Coronary artery (tissue), 2 donors: ENCODE measurements around the gene ANAPC15.

ENCODE experiments used
- DNase-seq: peaks from one replicate; pipeline ENCODE4 v3.0.0-alpha.2; 2017; ENCODE audit warnings: low spot score
- H3K27ac ChIP-seq, 2 donors: fragments of 200-600 bp; sonication (generic); one replicate each; pipeline ENCODE4 v1.5.1; 2016 to 2019
- H3K4me3 ChIP-seq: fragments of 200-600 bp; sonication (generic); 2 replicates; pipeline ENCODE4 v1.5.1; 2016; ENCODE audit warnings: mild to moderate bottlenecking, moderate library complexity
- TF ChIP-seq, protein P1 (sequence below): fragments of 200-600 bp; sonication (generic); IDR thresholded peaks from one replicate; pipeline ENCODE4 v1.5.1; 2019; ENCODE audit warnings: antibody characterized with exemption

Gene ANAPC15

DNA sequence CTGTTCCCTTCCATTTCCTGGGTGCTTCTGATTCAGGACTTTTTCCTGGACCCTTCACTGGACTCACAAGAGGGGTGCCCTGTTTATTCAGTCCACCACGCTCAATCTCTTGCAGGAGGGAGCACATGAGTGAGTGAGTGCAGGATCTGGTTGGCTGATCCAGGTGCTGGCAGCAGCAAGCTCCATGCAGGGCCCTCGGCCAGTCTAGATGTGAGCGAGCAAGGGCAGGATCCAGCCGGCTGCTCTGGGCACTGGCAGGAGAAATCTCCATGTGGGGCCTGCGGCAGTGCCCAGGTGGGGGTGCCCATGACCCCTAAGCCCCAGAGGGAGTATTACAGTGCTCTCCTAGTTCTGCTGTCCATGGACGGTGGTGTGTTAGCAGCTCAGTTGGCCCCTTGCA is 11.6 kb upstream of the ANAPC15 start:
- no peak overlapping the region for H3K27ac ChIP-seq
- TF ChIP-seq, protein P1, sequence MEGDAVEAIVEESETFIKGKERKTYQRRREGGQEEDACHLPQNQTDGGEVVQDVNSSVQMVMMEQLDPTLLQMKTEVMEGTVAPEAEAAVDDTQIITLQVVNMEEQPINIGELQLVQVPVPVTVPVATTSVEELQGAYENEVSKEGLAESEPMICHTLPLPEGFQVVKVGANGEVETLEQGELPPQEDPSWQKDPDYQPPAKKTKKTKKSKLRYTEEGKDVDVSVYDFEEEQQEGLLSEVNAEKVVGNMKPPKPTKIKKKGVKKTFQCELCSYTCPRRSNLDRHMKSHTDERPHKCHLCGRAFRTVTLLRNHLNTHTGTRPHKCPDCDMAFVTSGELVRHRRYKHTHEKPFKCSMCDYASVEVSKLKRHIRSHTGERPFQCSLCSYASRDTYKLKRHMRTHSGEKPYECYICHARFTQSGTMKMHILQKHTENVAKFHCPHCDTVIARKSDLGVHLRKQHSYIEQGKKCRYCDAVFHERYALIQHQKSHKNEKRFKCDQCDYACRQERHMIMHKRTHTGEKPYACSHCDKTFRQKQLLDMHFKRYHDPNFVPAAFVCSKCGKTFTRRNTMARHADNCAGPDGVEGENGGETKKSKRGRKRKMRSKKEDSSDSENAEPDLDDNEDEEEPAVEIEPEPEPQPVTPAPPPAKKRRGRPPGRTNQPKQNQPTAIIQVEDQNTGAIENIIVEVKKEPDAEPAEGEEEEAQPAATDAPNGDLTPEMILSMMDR = no peak
- DNase-seq = no peak
- no peak overlapping the region for H3K4me3 ChIP-seq

DNA sequence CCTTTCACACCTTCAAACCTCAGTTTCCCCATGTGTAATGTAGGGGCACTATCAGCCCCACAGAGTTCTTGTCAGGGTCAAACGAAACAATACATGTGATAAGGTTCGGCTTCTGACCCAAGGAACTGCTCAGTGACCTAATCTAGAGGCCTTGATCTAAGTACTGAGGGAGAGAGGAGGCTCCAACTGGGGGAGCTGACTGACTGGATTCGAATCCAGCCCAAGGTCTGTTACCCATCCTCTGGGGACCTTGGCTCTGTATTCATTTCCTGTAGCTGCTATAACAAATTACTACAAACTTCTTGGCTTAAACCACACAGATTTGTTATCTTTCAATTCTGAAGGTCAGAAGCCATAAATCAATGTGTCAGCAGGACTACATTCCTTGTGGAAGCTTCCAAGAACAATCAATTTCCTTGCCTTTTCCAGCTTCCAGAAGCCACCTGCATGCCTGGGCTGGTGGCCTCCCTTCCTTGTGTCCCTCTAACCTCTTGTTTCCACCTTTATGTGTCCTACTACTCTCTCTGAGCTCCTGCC is 10.7 kb upstream of the ANAPC15 start:
- TF ChIP-seq, protein P1 = no peak

DNA sequence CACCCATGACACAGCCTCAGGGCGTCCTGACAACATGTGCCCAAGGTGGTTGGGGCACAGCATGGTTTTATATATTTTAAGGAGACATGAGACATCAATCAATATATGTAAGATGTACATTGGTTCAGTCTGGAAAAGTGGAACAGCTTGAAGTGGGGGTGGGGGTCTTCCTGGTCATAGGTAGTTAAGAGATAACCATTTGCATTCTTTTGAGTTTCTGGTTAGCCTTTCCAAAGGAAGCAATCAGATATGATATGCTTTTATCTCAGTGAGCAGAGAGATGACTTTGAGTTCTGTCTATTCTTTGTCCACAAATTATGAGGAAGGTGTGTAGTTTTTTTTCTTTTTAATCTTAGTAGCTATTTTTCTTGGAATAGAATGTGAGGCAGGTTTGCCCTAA is 10.1 kb upstream of the ANAPC15 start:
- TF ChIP-seq, protein P1 = no peak

More for the DNA sequence above, 10.7 kb upstream of the ANAPC15 start:
- no peak overlapping the region for H3K27ac ChIP-seq
- H3K4me3 ChIP-seq = no peak overlapping the region
- DNase-seq = no peak

DNA sequence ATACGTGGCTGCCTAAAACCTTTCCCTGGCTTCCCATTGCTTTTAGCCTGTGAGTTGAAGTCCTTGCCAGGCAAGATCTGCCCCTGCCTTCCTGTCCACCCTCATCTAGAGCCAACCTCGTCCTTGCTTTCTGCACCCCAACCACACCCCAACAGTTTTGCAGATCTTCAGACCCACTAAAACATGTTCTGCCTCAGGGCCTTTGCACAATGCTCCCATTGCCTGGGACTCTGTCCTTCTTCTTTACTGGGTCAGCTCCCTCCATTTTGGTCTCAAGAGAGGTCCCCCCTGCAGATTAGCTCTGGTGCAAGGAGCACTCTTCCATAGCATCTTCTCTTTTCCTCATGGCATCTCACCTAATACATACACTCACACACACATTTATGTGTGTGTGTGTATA is 8.4 kb upstream of the ANAPC15 start:
- no peak overlapping the region for H3K27ac ChIP-seq
- no peak for DNase-seq
- TF ChIP-seq, protein P1 = no peak
- H3K4me3 ChIP-seq = no peak overlapping the region

More for the DNA sequence above, 10.1 kb upstream of the ANAPC15 start:
- no peak overlapping the region for H3K4me3 ChIP-seq
- H3K27ac ChIP-seq = no peak overlapping the region
- no peak for DNase-seq

DNA sequence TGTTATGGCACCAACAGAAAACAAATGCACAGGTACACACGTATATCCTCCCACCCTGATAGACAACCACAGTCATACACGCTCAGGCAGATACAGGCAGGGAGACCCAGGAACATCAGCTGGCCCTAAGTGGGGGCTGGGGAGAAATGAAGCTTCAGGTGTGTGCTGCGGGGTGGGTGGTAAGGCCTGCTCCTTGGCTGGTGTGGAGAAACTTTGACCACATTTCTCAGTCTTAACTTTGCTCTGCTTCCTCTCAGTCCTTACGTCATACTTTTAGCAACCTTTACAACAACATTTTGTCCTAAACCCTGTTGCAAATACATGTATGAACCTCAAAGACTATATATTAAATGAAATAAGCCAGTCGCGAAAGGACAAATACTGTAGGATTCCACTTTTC is 6.7 kb upstream of the ANAPC15 start:
- Histone ChIP-seq H3K27ac (no peak overlapping the region), H3K4me3 (no peak overlapping the region)
- no peak for DNase-seq
- TF ChIP-seq, protein P1 = no peak

DNA sequence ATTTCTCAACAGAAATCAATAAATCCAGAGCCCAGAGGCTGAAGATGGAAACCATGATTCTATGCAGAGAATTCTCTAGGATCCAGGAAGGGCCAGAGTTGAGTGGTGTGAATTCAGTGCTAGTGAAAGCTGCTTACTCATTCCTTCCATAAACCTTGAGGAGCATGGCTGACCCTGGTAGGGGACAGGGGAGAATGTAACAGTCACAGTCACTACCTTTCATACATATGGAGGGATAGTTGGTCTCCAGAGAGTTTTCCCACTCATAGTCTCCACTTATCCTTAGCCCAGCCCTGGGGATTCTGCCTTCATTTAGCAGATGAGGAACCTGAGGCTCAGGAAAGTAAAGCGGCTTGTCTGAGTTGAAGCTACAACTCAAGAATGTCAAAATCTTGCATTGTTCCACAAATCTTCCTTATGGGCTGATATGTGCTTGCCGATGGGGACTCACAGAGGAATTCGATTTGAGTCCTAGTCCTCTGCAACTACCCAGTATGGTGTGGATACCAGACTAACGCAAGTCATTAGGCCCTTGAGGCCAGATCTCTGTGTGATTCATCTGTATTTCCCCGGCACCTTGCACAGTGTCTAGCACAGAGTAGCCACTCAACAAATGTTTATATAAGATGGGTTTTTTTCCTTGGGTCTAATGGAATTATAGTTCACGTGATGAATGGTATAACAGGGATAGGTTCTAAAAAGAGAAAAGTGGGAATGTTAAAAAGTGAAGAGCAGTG is 3.7 kb upstream of the ANAPC15 start:
- DNase-seq = no peak
- TF ChIP-seq, protein P1 = no peak
- Histone ChIP-seq H3K27ac (no peak overlapping the region), H3K4me3 (no peak overlapping the region)

DNA sequence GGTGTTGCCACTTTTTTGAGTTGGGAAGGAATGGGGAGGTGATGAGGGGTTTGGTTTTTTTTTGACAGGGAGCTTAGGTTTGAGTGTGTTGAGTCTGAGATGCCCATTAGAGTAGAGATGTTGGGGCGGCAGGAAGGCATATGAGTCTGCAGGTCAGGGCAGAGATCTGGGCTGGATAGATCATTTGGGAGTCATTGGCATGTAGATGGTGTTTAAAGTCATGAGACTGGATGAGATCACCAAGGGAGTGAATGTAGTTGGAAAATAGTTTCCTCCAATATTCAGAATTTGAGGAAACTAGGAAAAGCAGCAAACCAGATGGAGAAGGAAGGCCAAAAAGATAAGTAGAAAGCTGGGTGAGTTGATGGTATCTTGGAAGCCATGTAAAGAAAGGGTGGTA is 2.1 kb upstream of the ANAPC15 start:
- no peak overlapping the region for H3K27ac ChIP-seq
- H3K4me3 ChIP-seq = no peak overlapping the region
- TF ChIP-seq, protein P1 = no peak
- DNase-seq = no peak
